ENCODE results near the gene MEF2A.

DNA sequence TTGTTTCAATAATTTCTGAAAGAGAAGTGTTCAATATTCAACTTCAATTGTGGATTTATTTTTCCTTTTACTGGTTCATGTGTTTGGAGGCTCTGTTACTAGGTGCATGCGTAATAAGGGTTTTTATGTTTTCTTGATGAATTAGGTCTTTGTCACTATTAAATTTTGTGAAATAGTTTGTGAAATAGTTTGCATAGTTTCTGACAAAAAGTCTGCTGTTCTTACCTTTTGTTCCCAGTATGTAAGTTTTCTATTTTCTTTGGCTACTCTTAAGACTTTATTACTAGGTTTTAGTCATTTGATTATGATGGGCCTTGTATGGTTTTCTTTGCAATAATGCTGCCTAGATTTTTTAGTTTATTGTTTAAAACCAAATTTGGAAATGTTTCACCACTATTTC lies 38.0 kb downstream of the MEF2A start:
- no peak for TF ChIP-seq ESRRG (CRISPR knock-in tag; IDR thresholded peaks at IDR 0.05)
- TF ChIP-seq PPARA (CRISPR knock-in tag; IDR thresholded peaks at IDR 0.05; ENCODE audit: borderline replicate concordance), result no peak
- TF ChIP-seq OSR1 (CRISPR knock-in tag; IDR thresholded peaks at IDR 0.05), result no peak
- TF ChIP-seq, protein P1, sequence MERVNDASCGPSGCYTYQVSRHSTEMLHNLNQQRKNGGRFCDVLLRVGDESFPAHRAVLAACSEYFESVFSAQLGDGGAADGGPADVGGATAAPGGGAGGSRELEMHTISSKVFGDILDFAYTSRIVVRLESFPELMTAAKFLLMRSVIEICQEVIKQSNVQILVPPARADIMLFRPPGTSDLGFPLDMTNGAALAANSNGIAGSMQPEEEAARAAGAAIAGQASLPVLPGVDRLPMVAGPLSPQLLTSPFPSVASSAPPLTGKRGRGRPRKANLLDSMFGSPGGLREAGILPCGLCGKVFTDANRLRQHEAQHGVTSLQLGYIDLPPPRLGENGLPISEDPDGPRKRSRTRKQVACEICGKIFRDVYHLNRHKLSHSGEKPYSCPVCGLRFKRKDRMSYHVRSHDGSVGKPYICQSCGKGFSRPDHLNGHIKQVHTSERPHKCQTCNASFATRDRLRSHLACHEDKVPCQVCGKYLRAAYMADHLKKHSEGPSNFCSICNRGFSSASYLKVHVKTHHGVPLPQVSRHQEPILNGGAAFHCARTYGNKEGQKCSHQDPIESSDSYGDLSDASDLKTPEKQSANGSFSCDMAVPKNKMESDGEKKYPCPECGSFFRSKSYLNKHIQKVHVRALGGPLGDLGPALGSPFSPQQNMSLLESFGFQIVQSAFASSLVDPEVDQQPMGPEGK (CRISPR knock-in tag; IDR thresholded peaks at IDR 0.05; ENCODE audit: borderline replicate concordance), result no peak
- TF ChIP-seq, protein P2, sequence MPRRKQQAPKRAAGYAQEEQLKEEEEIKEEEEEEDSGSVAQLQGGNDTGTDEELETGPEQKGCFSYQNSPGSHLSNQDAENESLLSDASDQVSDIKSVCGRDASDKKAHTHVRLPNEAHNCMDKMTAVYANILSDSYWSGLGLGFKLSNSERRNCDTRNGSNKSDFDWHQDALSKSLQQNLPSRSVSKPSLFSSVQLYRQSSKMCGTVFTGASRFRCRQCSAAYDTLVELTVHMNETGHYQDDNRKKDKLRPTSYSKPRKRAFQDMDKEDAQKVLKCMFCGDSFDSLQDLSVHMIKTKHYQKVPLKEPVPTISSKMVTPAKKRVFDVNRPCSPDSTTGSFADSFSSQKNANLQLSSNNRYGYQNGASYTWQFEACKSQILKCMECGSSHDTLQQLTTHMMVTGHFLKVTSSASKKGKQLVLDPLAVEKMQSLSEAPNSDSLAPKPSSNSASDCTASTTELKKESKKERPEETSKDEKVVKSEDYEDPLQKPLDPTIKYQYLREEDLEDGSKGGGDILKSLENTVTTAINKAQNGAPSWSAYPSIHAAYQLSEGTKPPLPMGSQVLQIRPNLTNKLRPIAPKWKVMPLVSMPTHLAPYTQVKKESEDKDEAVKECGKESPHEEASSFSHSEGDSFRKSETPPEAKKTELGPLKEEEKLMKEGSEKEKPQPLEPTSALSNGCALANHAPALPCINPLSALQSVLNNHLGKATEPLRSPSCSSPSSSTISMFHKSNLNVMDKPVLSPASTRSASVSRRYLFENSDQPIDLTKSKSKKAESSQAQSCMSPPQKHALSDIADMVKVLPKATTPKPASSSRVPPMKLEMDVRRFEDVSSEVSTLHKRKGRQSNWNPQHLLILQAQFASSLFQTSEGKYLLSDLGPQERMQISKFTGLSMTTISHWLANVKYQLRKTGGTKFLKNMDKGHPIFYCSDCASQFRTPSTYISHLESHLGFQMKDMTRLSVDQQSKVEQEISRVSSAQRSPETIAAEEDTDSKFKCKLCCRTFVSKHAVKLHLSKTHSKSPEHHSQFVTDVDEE (CRISPR knock-in tag; IDR thresholded peaks at IDR 0.05), result no peak
- TF ChIP-seq CSDC2 (CRISPR knock-in tag; IDR thresholded peaks at IDR 0.05), result no peak
- TF ChIP-seq ISL1 (CRISPR knock-in tag; IDR thresholded peaks at IDR 0.05), result no peak
- TF ChIP-seq ZNF8 (CRISPR knock-in tag; IDR thresholded peaks at IDR 0.05), result no peak
- TF ChIP-seq ARNTL (CRISPR knock-in tag; IDR thresholded peaks at IDR 0.05; ENCODE audit: borderline replicate concordance, low read depth), result no peak
